DND-41 (cell line): ENCODE data around the gene TTLL8.
A peak's percentile ranks its signal among the peaks of the same experiment; 100 is the strongest.

ENCODE experiments used
- ATAC-seq: fragments of 200-7000 bp; cut with Tn5 transposase; 3 replicates; pipeline ENCODE4 v1.9.1; 2021; ENCODE audit warnings: low read depth; ENCODE audit not compliant: insufficient read depth
- DNase-seq: peaks from one replicate; pipeline ENCODE4 v3.0.0-alpha.2; 2020
- H2AFZ ChIP-seq: 2 replicates; pipeline ENCODE4 v1.6.0; 2012; ENCODE audit warnings: low read depth, low read length
- H3K27ac ChIP-seq: 2 replicates; pipeline ENCODE4 v1.5.1; 2012; ENCODE audit warnings: low read length, inconsistent platforms
- H3K27me3 ChIP-seq: fragments of 200-600 bp; sonication (generic); 2 replicates; pipeline ENCODE4 v1.6.0; 2012; ENCODE audit warnings: low read length, mild to moderate bottlenecking, inconsistent platforms; ENCODE audit not compliant: insufficient read depth, poor library complexity
- H3K36me3 ChIP-seq: 2 replicates; pipeline ENCODE4 v1.5.1; 2012; ENCODE audit warnings: low read length, inconsistent platforms; ENCODE audit not compliant: insufficient read depth
- H3K4me1 ChIP-seq: 2 replicates; pipeline ENCODE4 v1.5.1; 2012; ENCODE audit warnings: mild to moderate bottlenecking, low read length; ENCODE audit not compliant: insufficient read depth
- H3K4me2 ChIP-seq: 2 replicates; pipeline ENCODE4 v1.6.0; 2012; ENCODE audit warnings: mild to moderate bottlenecking, moderate library complexity, low read length, inconsistent platforms; ENCODE audit not compliant: insufficient read depth
- H3K4me3 ChIP-seq, 2 experiments: fragments of 200-600 bp in 1 of 2; shearing (Covaris generic) in 1 of 2; 2 replicates each; pipeline ENCODE4 v1.5.1; 2012 to 2016; ENCODE audit warnings: inconsistent platforms in 2 of 2, low read length in 2 of 2, mild to moderate bottlenecking in 2 of 2, low read depth in 1 of 2, moderate library complexity in 1 of 2
- H3K79me2 ChIP-seq: 2 replicates; pipeline ENCODE4 v1.6.0; 2012; ENCODE audit warnings: low read length, inconsistent platforms; ENCODE audit not compliant: insufficient read depth
- H3K9ac ChIP-seq: 2 replicates; pipeline ENCODE4 v1.6.0; 2012; ENCODE audit warnings: low read depth, mild to moderate bottlenecking, inconsistent platforms, low read length, moderate library complexity
- H3K9me3 ChIP-seq: 2 replicates; pipeline ENCODE4 v1.5.1; 2012; ENCODE audit warnings: low read length, moderate library complexity, mild to moderate bottlenecking, inconsistent platforms; ENCODE audit not compliant: insufficient read depth, severe bottlenecking
- H4K20me1 ChIP-seq: 2 replicates; pipeline ENCODE4 v1.6.0; 2012; ENCODE audit warnings: low read length; ENCODE audit not compliant: insufficient read depth
- EZH2 ChIP-seq: IDR thresholded peaks from 3 replicates; pipeline ENCODE4 v1.6.1; 2012; ENCODE audit warnings: borderline replicate concordance, low read depth, mild to moderate bottlenecking, moderate library complexity, low read length, inconsistent platforms; ENCODE audit not compliant: severe bottlenecking
- TF ChIP-seq, protein P1 (sequence below): IDR thresholded peaks from 2 replicates; pipeline ENCODE4 v1.5.1; 2012; ENCODE audit warnings: borderline replicate concordance, low read length, moderate library complexity, mild to moderate bottlenecking; ENCODE audit not compliant: poor library complexity, severe bottlenecking; ENCODE audit errors: extremely low read depth

TTLL8 gene

DNA sequence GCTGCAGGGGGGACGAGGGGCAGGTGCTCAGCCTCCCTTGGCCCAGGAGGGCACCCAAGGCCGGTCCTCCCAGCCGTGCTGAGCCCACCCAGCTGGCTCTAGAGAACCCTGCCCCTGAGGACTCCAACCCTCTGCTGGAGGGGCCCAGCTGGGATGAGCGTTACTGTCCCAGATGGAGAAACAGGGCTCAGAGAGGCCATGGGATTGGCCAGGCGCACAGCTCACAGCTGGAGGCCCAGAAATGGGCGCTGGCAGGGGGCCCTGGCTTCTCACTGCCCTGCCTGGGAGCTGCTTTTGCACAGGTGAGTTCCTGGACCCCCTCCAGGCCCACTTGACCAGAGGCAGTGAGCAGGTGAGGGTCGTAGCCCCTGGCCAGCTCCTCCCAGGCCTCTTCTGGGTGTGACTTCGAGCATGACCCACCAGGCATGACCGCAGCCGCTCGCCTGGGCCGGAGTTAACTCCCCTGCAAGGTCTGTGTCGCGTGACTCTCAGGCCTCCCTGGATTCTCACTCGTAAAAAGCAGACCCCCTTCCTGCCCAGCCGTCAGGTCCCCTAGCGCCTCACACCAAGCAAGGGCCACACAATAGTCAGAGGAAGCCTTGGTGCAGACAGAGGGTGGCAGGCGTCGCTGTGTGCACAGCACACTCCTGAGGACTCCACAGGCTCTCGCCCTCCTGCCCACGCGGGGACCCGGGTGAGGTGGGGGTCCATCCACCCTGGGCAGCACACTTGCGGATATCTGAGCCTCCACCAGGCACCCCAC is 25.8 kb downstream of the TTLL8 start:
- TF ChIP-seq, protein P1, sequence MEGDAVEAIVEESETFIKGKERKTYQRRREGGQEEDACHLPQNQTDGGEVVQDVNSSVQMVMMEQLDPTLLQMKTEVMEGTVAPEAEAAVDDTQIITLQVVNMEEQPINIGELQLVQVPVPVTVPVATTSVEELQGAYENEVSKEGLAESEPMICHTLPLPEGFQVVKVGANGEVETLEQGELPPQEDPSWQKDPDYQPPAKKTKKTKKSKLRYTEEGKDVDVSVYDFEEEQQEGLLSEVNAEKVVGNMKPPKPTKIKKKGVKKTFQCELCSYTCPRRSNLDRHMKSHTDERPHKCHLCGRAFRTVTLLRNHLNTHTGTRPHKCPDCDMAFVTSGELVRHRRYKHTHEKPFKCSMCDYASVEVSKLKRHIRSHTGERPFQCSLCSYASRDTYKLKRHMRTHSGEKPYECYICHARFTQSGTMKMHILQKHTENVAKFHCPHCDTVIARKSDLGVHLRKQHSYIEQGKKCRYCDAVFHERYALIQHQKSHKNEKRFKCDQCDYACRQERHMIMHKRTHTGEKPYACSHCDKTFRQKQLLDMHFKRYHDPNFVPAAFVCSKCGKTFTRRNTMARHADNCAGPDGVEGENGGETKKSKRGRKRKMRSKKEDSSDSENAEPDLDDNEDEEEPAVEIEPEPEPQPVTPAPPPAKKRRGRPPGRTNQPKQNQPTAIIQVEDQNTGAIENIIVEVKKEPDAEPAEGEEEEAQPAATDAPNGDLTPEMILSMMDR = no peak
- no peak for TF ChIP-seq EZH2
- Histone ChIP-seq H3K4me3 (no peak overlapping the region), H3K79me2 (no peaks in the 10 kb centered on the region), H4K20me1 (peaks cover 8% of the 10 kb centered on the region), H3K36me3 (no peaks in the 10 kb centered on the region), H3K9ac (no peak overlapping the region), H3K27me3 (peaks cover 18% of the 10 kb centered on the region), H3K4me1 (no peaks in the 10 kb centered on the region), H3K27ac (no peak overlapping the region), H3K9me3 (no peaks in the 10 kb centered on the region), H2AFZ (no peak overlapping the region), H3K4me2 (no peak overlapping the region)
- ATAC-seq (no peak), DNase-seq (no peak)

DNA sequence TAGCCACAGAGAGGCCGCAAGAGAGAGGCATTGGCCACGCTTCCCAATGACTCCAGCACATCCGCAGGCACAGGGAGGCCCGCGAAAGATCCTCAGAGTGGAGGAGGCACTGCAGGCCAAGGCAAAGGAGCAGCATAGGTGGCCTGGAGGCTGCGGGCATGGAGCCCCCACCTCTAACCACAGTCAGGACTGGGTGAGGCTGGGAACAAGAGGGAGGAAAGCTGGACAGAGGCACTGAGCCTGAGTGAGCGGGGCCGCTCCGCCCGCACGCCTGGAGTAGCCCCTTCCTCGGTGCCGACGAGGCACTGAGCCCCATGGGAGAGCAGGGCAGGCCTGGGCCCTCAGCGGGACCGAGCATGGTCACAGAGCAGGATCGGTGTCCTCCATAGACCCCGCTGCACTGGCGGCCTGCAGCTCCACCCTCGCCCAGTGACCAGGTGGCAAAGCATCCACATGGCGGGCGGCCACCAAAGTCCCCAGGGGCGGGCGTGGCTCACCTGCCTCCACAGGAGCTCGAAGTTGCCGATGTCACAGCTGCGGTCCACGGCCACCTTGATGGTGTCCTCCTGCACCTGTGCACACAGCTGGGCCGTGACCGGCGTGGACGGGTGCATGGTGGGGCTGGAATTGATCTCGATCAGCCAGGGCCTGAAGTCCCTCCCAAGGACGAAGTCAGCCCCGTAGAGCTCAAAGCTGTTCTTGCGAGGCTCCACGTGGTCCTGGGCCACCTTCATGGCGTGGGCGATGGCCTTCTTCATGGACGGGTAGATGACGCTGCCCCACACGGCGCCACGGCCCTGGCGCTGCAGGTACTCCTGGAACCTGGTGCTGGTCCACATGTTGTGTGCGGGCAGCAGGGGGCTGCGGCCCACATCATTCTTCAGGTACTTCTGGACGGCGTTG is 26.7 kb downstream of the TTLL8 start:
- no peak overlapping the region for H3K27ac ChIP-seq
- TF ChIP-seq, protein P1 = no peak
- no peak for TF ChIP-seq EZH2
- H3K4me3 ChIP-seq = no peak overlapping the region
- no peak overlapping the region for H3K4me2 ChIP-seq
- DNase-seq (no peak), ATAC-seq (no peak)
- H3K27me3 ChIP-seq = peaks cover 18% of the 10 kb centered on the region
- no peaks in the 10 kb centered on the region for H3K9me3 ChIP-seq
- no peaks in the 10 kb centered on the region for H3K36me3 ChIP-seq
- H4K20me1 ChIP-seq = peaks cover 8% of the 10 kb centered on the region
- no peak overlapping the region for H2AFZ ChIP-seq
- no peaks in the 10 kb centered on the region for H3K79me2 ChIP-seq
- no peak overlapping the region for H3K9ac ChIP-seq
- no peaks in the 10 kb centered on the region for H3K4me1 ChIP-seq

DNA sequence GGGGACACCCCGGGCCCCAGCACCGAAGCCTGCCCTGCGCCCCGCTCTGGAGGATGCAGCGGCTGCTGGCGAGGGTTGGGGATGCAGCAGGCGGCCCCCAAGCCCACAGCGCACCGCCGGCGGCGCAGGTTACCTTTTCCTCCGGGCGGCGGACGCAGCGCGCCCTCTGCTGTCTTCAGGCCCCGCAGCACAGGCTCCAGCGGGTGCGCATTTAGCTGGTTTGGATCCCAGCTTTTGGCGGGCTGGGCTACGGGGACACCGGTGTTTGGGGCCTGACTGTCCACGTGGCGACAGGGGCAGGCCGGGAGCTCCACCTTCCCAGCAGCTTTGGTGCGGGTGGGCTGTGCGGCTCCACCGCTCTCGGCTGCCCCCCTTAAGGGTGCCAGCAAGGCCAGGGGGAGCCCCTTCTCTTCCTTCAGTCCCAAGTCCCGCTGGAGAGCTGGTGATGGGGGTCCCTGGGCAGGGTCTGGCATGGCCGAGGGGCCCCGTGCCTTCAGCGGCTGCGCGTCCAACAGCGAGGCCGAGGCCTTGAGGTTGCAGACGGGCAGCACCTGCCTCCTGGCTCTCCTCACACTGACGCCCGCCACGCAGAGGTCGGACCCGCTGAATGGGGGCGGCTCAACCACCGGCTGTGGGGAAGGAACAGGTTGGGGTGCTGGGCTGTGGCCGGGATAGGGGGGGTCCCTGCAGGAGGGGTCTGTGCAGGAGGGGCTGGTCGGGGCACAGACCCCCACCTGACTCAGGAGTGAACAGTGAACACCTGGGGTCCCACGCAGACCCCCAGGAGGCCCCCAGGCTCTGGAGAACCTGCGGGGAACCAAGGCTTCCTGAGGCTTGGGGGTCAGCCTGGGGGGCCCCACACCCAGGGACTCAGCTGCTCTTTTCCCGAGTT is 27.6 kb downstream of the TTLL8 start:
- TF ChIP-seq, protein P1 = peak; percentile 57
- TF ChIP-seq EZH2 = no peak
- Histone ChIP-seq H3K4me2 (no peak overlapping the region), H3K9ac (no peak overlapping the region), H3K9me3 (no peaks in the 10 kb centered on the region), H3K4me1 (no peaks in the 10 kb centered on the region), H4K20me1 (peaks cover 5% of the 10 kb centered on the region), H3K4me3 (no peak overlapping the region), H2AFZ (no peak overlapping the region), H3K27ac (no peak overlapping the region), H3K36me3 (no peaks in the 10 kb centered on the region), H3K79me2 (no peaks in the 10 kb centered on the region), H3K27me3 (peaks cover 15% of the 10 kb centered on the region)
- DNase-seq (peak; percentile 40), ATAC-seq (peak; percentile 66)
